ENCODE results near the gene BTN1A1. TPM values are rescaled to one million over a fixed set of nuclear protein-coding genes. Genes with fewer than 3 reads are reported as not detected.
"Not testable (repeated sequence)": the region's sequence is repeated elsewhere in the genome, so short reads cannot be mapped to it uniquely, and the experiment has no call there.

Gene BTN1A1
- total RNA-seq, 6 donors from 2014 or later = not detected

- Histone ChIP-seq H3K4me1 (peaks cover 38 to 49% (median 45%) of the 10 kb centered on the region in 4 donors), H3K36me3 (peaks cover 5 to 31% (median 23%) of the 10 kb centered on the region in 4 donors), H3K4me3 (peak within 1 kb of the TSS; percentile 63 to 78 (median 72)), H3K27me3 (no peaks in the 10 kb centered on the region), H3K9me3 (no peaks in the 10 kb centered on the region), H3K27ac (peak within 1 kb of the TSS; percentile 90 to 98 (median 94))
- ATAC-seq (ENCODE audit: low FRiP score in 2 of 2) = peak; percentile 98 to 99
- TF ChIP-seq POLR2A (IDR thresholded peaks at IDR 0.05) (peak in 2 of 4 donors; percentile 38 to 60), EP300 (IDR thresholded peaks at IDR 0.05) (no peak), CTCF (IDR thresholded peaks at IDR 0.05) (no peak), POLR2AphosphoS5 (IDR thresholded peaks at IDR 0.05) (peak; percentile 40 to 50)
- WGBS, 2 donors = 0 to 1% methylated on average over 28 to 31 of the region's 31 CpGs
- peak; percentile 87 to 89 for DNase-seq
These were observed 42.1 kb upstream of the BTN1A1 start, which contains the start of gene BTN2A1 for GRCh38 chr6:26457806-26458688. Gene BTN2A1 (plus strand): TSS chr6:26457955. CDS start chr6:26458637, 682 bp downstream.

GRCh38 chr6:26459023-26459810 is 40.9 kb upstream of the BTN1A1 start:
- TF ChIP-seq POLR2AphosphoS5 (IDR thresholded peaks at IDR 0.05) = no peak
- no peak for TF ChIP-seq CTCF (IDR thresholded peaks at IDR 0.05)
- no peak for TF ChIP-seq EP300 (IDR thresholded peaks at IDR 0.05)
- TF ChIP-seq POLR2A (IDR thresholded peaks at IDR 0.05) = no peak
- ATAC-seq (ENCODE audit: low FRiP score in 2 of 2) (no peak), DNase-seq (no peak)
- Histone ChIP-seq H3K4me1 (peaks cover 38 to 53% (median 47%) of the 10 kb centered on the region in 4 donors), H3K27ac (peak overlapping the region in 1 of 4 donors; percentile 97), H3K4me3 (peak overlapping the region in 3 of 4 donors; percentile 63 to 78 (median 66)), H3K27me3 (no peaks in the 10 kb centered on the region), H3K9me3 (no peaks in the 10 kb centered on the region), H3K36me3 (peaks cover 16 to 43% (median 35%) of the 10 kb centered on the region in 4 donors)
- 80 to 85% methylated on average over 15 to 16 of the region's 16 CpGs for WGBS, 2 donors

GRCh38 chr6:26461353-26461752 is 38.8 kb upstream of the BTN1A1 start:
- H3K27me3 ChIP-seq; H3K27ac ChIP-seq; H3K9me3 ChIP-seq; DNase-seq; ATAC-seq (ENCODE audit: low FRiP score in 2 of 2): not testable (repeated sequence)
- peaks cover 33 to 64% (median 56%) of the 10 kb centered on the region in 4 donors for H3K36me3 ChIP-seq
- H3K4me3 ChIP-seq = peak overlapping the region in 1 of 4 donors; percentile 78
- 77 to 80% methylated on average over 5 of the region's 5 CpGs for WGBS, 2 donors
- H3K4me1 ChIP-seq = peaks cover 38 to 53% (median 47%) of the 10 kb centered on the region in 4 donors

GRCh38 chr6:26464014-26464413 is 36.1 kb upstream of the BTN1A1 start:
- DNase-seq (no peak), ATAC-seq (ENCODE audit: low FRiP score in 2 of 2) (no peak)
- TF ChIP-seq POLR2A (IDR thresholded peaks at IDR 0.05) = no peak
- TF ChIP-seq CTCF (IDR thresholded peaks at IDR 0.05) = no peak
- no peak for TF ChIP-seq EP300 (IDR thresholded peaks at IDR 0.05)
- TF ChIP-seq POLR2AphosphoS5 (IDR thresholded peaks at IDR 0.05) = no peak
- peaks cover 51 to 91% (median 82%) of the 10 kb centered on the region in 4 donors for H3K36me3 ChIP-seq
- WGBS, 2 donors = 77 to 85% methylated on average over 3 to 4 of the region's 4 CpGs
- H3K27ac ChIP-seq = peak overlapping the region in 1 of 4 donors; percentile 16
- H3K9me3 ChIP-seq = no peaks in the 10 kb centered on the region
- no peak overlapping the region for H3K4me3 ChIP-seq
- H3K4me1 ChIP-seq = peaks cover 26 to 39% (median 35%) of the 10 kb centered on the region in 4 donors
- no peaks in the 10 kb centered on the region for H3K27me3 ChIP-seq

All from upper lobe of left lung (tissue), 6 donors.